ENCODE data around the gene CRYBB1. TPM values are rescaled to one million over a fixed set of nuclear protein-coding genes. Genes with fewer than 3 reads are reported as not detected.

CRYBB1 gene
- total and polyA plus RNA-seq, 2 donors (not counting 3 experiments of a cell fraction or from before 2014, with no cell fraction given), result not detected

- CTCF ChIA-PET, result no interaction called here
- Histone ChIP-seq H3K9ac (replicated peaks; ENCODE audit: extremely low read depth, insufficient read depth, low read length) (no peak overlapping the region), H3K27ac (ENCODE audit: insufficient read depth, low read depth, low read length) (no peak overlapping the region), H3K4me1 (ENCODE audit: control insufficient read depth, extremely low read depth, insufficient read depth, low read length) (peaks cover 13% of the 10 kb centered on the region), H3K9me1 (replicated peaks; ENCODE audit: control insufficient read depth, extremely low read depth, insufficient read depth, low read length) (no peaks in the 10 kb centered on the region), H4K20me1 (replicated peaks; ENCODE audit: control insufficient read depth, extremely low read depth, insufficient read depth, low read length) (no peaks in the 10 kb centered on the region), H3K27me3 (ENCODE audit: control insufficient read depth in 2 of 2, insufficient read depth in 2 of 2, low read length in 2 of 2) (no peaks in the 10 kb centered on the region), H3K4me2 (ENCODE audit: insufficient read depth, low read length) (no peak overlapping the region), H2AFZ (ENCODE audit: low read depth, low read length) (no peak overlapping the region), H3K79me2 (ENCODE audit: control insufficient read depth, insufficient read depth, low read length) (peaks cover 21% of the 10 kb centered on the region), H3K9me3 (replicated peaks; ENCODE audit: control insufficient read depth, insufficient read depth, low read length) (no peaks in the 10 kb centered on the region), H3K4me3 (replicated peaks in 1 of 3; ENCODE audit: insufficient read depth in 1 of 3, low read depth in 1 of 3, low read length in 3 of 3) (no peak overlapping the region), H3K36me3 (ENCODE audit: control insufficient read depth in 2 of 2, extremely low read depth in 1 of 2, insufficient read depth in 2 of 2, low read length in 2 of 2) (peaks cover 0 to 13% of the 10 kb centered on the region in 2 experiments)
- intact Hi-C loops (cut with micrococcal nuclease), result no loop called here
- BruUV-seq (replicated peaks), result no TSS peak
- FAIRE-seq, result no peak
- dilution Hi-C loops (cut with MboI; ENCODE audit: extremely low pct_ligation_motif_present, low sequenced_read_pairs), result no loop called here
- POLR2A ChIA-PET, result no interaction called here
- no peak for DNase-seq (ENCODE audit: low read depth, low spot score)
- TF ChIP-seq POLR2AphosphoS5 (IDR thresholded peaks at IDR 0.05; ENCODE audit: insufficient read depth, low read depth, low read length) (no peak), FOS (IDR thresholded peaks at IDR 0.05; ENCODE audit: borderline replicate concordance, insufficient read depth, low read length) (no peak), CTCF (IDR thresholded peaks at IDR 0.05; ENCODE audit: extremely low read depth in 1 of 2, insufficient read depth in 1 of 2, low read depth in 1 of 2, low read length in 2 of 2) (no peak), MAX (IDR thresholded peaks at IDR 0.05; ENCODE audit: insufficient read depth, insufficient read length) (no peak), GATA2 (IDR thresholded peaks at IDR 0.05; ENCODE audit: insufficient read depth, insufficient read length, low read depth, low read length) (no peak), JUN (IDR thresholded peaks at IDR 0.05; ENCODE audit: borderline replicate concordance, insufficient read depth, insufficient read length, low read depth) (no peak), POLR2A (IDR thresholded peaks at IDR 0.05; ENCODE audit: low read depth, low read length) (no peak)
Measured at GRCh38 chr22:26559961-26560575, 57.8 kb downstream of the CRYBB1 start.

All from endothelial cell of umbilical vein (primary cell).